Muscle of back (tissue), 11 donors: ENCODE results near the gene BCL2L11. TPM values are rescaled to one million over a fixed set of nuclear protein-coding genes. Genes with fewer than 3 reads are reported as not detected.

Source experiments
- DNase-seq, 3 donors: peaks; one replicate each; pipeline versions ENCODE4 v3.0.0 to v3.0.0-alpha.2; 2013
- polyA plus RNA-seq, 10 donors: library from polyadenylated mRNA; unstranded; fragments of 120-200 nt; gene quantifications; one replicate each; pipeline ENCODE4 v1.2.1, GENCODE V29; 2013; ENCODE audit not compliant: insufficient read length in 10 of 10

The BCL2L11 gene
- polyA plus RNA-seq, 10 donors = 6.9 to 10.6 (median 8.3) TPM

- DNase-seq = peak in 1 of 3 donors; percentile 61
These were observed 48.0 kb downstream of the BCL2L11 start for GRCh38 chr2:111168528-111169239.

GRCh38 chr2:111169268-111169667, 48.6 kb downstream of the BCL2L11 start:
- no peak for DNase-seq

- DNase-seq = no peak
These were observed 49.2 kb downstream of the BCL2L11 start for GRCh38 chr2:111169924-111170323.

- DNase-seq = no peak
These were observed 50.7 kb downstream of the BCL2L11 start for GRCh38 chr2:111171337-111171930.

GRCh38 chr2:111172666-111173065, 52.0 kb downstream of the BCL2L11 start:
- DNase-seq = no peak

- no peak for DNase-seq
These were observed 52.6 kb downstream of the BCL2L11 start for GRCh38 chr2:111173338-111173737.

- DNase-seq = no peak
These were observed 53.1 kb downstream of the BCL2L11 start for GRCh38 chr2:111173856-111174255.

GRCh38 chr2:111175615-111176014, 54.9 kb downstream of the BCL2L11 start:
- no peak for DNase-seq

GRCh38 chr2:111176388-111176787, 55.7 kb downstream of the BCL2L11 start:
- no peak for DNase-seq

- no peak for DNase-seq
These were observed 56.2 kb downstream of the BCL2L11 start for GRCh38 chr2:111176867-111177266.

- no peak for DNase-seq
These were observed 57.6 kb downstream of the BCL2L11 start for GRCh38 chr2:111178296-111178695.

- no peak for DNase-seq
These were observed 58.2 kb downstream of the BCL2L11 start for GRCh38 chr2:111178730-111179405.

- DNase-seq = no peak
These were observed 61.4 kb downstream of the BCL2L11 start for GRCh38 chr2:111182121-111182520.

- no peak for DNase-seq
These were observed 62.0 kb downstream of the BCL2L11 start for GRCh38 chr2:111182740-111183139.

GRCh38 chr2:111184725-111185310, 64.1 kb downstream of the BCL2L11 start:
- no peak for DNase-seq

GRCh38 chr2:111185361-111186022, 64.8 kb downstream of the BCL2L11 start:
- DNase-seq = no peak

GRCh38 chr2:111186121-111186715, 65.5 kb downstream of the BCL2L11 start:
- DNase-seq = no peak

GRCh38 chr2:111186933-111187332, 66.2 kb downstream of the BCL2L11 start:
- no peak for DNase-seq

- no peak for DNase-seq
These were observed 68.0 kb downstream of the BCL2L11 start for GRCh38 chr2:111188681-111189080.

- no peak for DNase-seq
These were observed 68.4 kb downstream of the BCL2L11 start for GRCh38 chr2:111189106-111189505.

GRCh38 chr2:111190816-111191540, 70.3 kb downstream of the BCL2L11 start:
- no peak for DNase-seq
